GM23338 (cell line): ENCODE measurements around the gene IGFBP6. TPM values are rescaled to one million over a fixed set of nuclear protein-coding genes. Genes with fewer than 3 reads are reported as not detected.

ENCODE experiments used
- ATAC-seq: fragments of 200-7000 bp; cut with Tn5 transposase; 3 replicates; pipeline ENCODE4 v1.9.1; 2020
- DNase-seq: peaks from one replicate; pipeline ENCODE4 v3.0.0-alpha.2; 2015; ENCODE audit warnings: low spot score
- H2AFZ ChIP-seq: fragments of 200-600 bp; sonication (generic); 2 replicates; pipeline ENCODE4 v1.8.0; 2016; ENCODE audit warnings: antibody characterized with exemption, mild to moderate bottlenecking, moderate library complexity
- H3F3A ChIP-seq: fragments of 200-600 bp; sonication (generic); replicated peaks from 2 replicates; pipeline ENCODE4 v1.8.0; 2017; ENCODE audit warnings: antibody characterized with exemption, mixed run types, low read depth
- H3K27ac ChIP-seq: fragments of 200-600 bp; sonication (generic); 2 replicates; pipeline ENCODE4 v1.6.1; 2016; ENCODE audit warnings: low read depth
- H3K27me3 ChIP-seq: fragments of 200-600 bp; sonication (generic); 2 replicates; pipeline ENCODE4 v1.8.0; 2016; ENCODE audit warnings: mild to moderate bottlenecking, mixed run types, moderate library complexity; ENCODE audit not compliant: insufficient read depth
- H3K36me3 ChIP-seq: fragments of 200-600 bp; sonication (generic); 2 replicates; pipeline ENCODE4 v1.8.0; 2016; ENCODE audit warnings: mild to moderate bottlenecking; ENCODE audit not compliant: insufficient read depth
- H3K4me1 ChIP-seq: fragments of 200-600 bp; sonication (generic); 2 replicates; pipeline ENCODE4 v1.8.0; 2016; ENCODE audit warnings: mild to moderate bottlenecking, moderate library complexity; ENCODE audit not compliant: insufficient read depth
- H3K4me2 ChIP-seq: fragments of 200-600 bp; sonication (generic); 2 replicates; pipeline ENCODE4 v1.7.1; 2017; ENCODE audit warnings: mixed run types
- H3K4me3 ChIP-seq: fragments of 200-600 bp; sonication (generic); 2 replicates; pipeline ENCODE4 v1.6.1; 2016; ENCODE audit warnings: mixed run types
- H3K79me2 ChIP-seq: fragments of 200-600 bp; sonication (generic); replicated peaks from 2 replicates; pipeline ENCODE4 v1.8.0; 2017; ENCODE audit warnings: mild to moderate bottlenecking; ENCODE audit not compliant: insufficient read depth
- H3K9me2 ChIP-seq: fragments of 200-600 bp; sonication (generic); 2 replicates; pipeline ENCODE4 v1.8.0; 2017; ENCODE audit not compliant: insufficient read depth
- H4K20me1 ChIP-seq: fragments of 200-600 bp; sonication (generic); replicated peaks from 2 replicates; pipeline ENCODE4 v1.8.0; 2017; ENCODE audit warnings: mild to moderate bottlenecking; ENCODE audit not compliant: insufficient read depth
- H3K27ac Mint-ChIP-seq: 2 replicates; pipeline ENCODE4 v1.8.0; 2020; ENCODE audit warnings: inconsistent platforms, mild to moderate bottlenecking, moderate library complexity, mixed read lengths
- H3K27me3 Mint-ChIP-seq: 3 replicates; pipeline ENCODE4 v1.8.0; 2022; ENCODE audit warnings: low read depth, mild to moderate bottlenecking, moderate library complexity, mixed read lengths, inconsistent platforms; ENCODE audit not compliant: insufficient read depth, poor library complexity
- H3K36me3 Mint-ChIP-seq: 3 replicates; pipeline ENCODE4 v1.8.0; 2021; ENCODE audit warnings: low read depth, mild to moderate bottlenecking, inconsistent platforms, moderate library complexity, mixed read lengths
- H3K4me1 Mint-ChIP-seq: 3 replicates; pipeline ENCODE4 v1.8.0; 2020; ENCODE audit warnings: mild to moderate bottlenecking, inconsistent platforms, mixed read lengths
- H3K4me3 Mint-ChIP-seq: 3 replicates; pipeline ENCODE4 v1.8.0; 2021; ENCODE audit warnings: moderate library complexity, mild to moderate bottlenecking, inconsistent platforms, mixed read lengths
- H3K9me3 Mint-ChIP-seq: 3 replicates; pipeline ENCODE4 v1.8.0; 2020; ENCODE audit warnings: moderate library complexity, mild to moderate bottlenecking, inconsistent platforms, mixed read lengths
- CREB1 ChIP-seq: fragments of 250-450 bp; sonication (Bioruptor Pico); IDR thresholded peaks from 2 replicates; pipeline ENCODE4 v1.5.0; 2020; ENCODE audit warnings: low read depth, mild to moderate bottlenecking, moderate library complexity
- ETS1 ChIP-seq: IDR thresholded peaks from 2 replicates; pipeline ENCODE4 v1.6.1; 2016; ENCODE audit warnings: antibody characterized with exemption
- EZH2 ChIP-seq: fragments of 200-600 bp; sonication (generic); IDR thresholded peaks from one replicate; pipeline ENCODE4 v1.8.0; 2017; ENCODE audit warnings: antibody characterized with exemption, mild to moderate bottlenecking, low read depth; ENCODE audit not compliant: unreplicated experiment
- EZH2phosphoT487 ChIP-seq: fragments of 200-600 bp; sonication (generic); IDR thresholded peaks from one replicate; pipeline ENCODE4 v1.8.1; 2018; ENCODE audit warnings: antibody characterized with exemption; ENCODE audit not compliant: unreplicated experiment
- JUNB ChIP-seq: IDR thresholded peaks from one replicate; pipeline ENCODE4 v1.6.1; 2016; ENCODE audit warnings: antibody characterized with exemption; ENCODE audit not compliant: unreplicated experiment
- NANOG ChIP-seq: IDR thresholded peaks from 2 replicates; pipeline ENCODE4 v1.6.1; 2016; ENCODE audit warnings: antibody characterized with exemption, borderline replicate concordance
- POLR2AphosphoS5 ChIP-seq: IDR thresholded peaks from 2 replicates; pipeline ENCODE4 v1.6.1; 2016; ENCODE audit warnings: antibody characterized with exemption, low read depth
- REST ChIP-seq: IDR thresholded peaks from one replicate; pipeline ENCODE4 v1.6.1; 2018; ENCODE audit warnings: antibody characterized with exemption; ENCODE audit not compliant: unreplicated experiment
- STAT1 ChIP-seq: IDR thresholded peaks from one replicate; pipeline ENCODE4 v1.6.1; 2016; ENCODE audit warnings: antibody characterized with exemption; ENCODE audit not compliant: unreplicated experiment
- ZNF114 ChIP-seq: fragments of 250-450 bp; sonication (Bioruptor Pico); IDR thresholded peaks from 2 replicates; pipeline ENCODE4 v1.5.0; 2020; ENCODE audit warnings: mild to moderate bottlenecking, moderate library complexity
- ZNF331 ChIP-seq: fragments of 250-450 bp; sonication (Bioruptor Pico); IDR thresholded peaks from 2 replicates; pipeline ENCODE4 v1.5.0; 2020; ENCODE audit warnings: low read depth, mild to moderate bottlenecking, moderate library complexity
- polyA plus RNA-seq: library from polyadenylated mRNA; unstranded; fragments of >200 nt; fragmentation: Nextera tagmentation; extraction: Ambion mirVana; gene quantifications from 2 replicates; pipeline ENCODE4 v1.2.1, GENCODE V29; 2016
- total RNA-seq: library from RNA; depleted of rRNA; stranded (reverse); fragments of >200 nt; shearing (Covaris generic); gene quantifications from 2 replicates; pipeline ENCODE4 v1.2.3, GENCODE V29; 2014
- TF ChIP-seq, protein P1 (sequence below), 2 experiments: fragments of 200-600 bp in 1 of 2; sonication (generic) in 1 of 2; conservative IDR thresholded peaks; 2 replicates each; pipeline versions ENCODE4 v1.5.1 to v1.6.1; 2016 to 2017; ENCODE audit warnings: antibody characterized with exemption in 2 of 2, low read depth in 2 of 2, mild to moderate bottlenecking in 2 of 2, moderate library complexity in 1 of 2

Gene IGFBP6
- total and polyA plus RNA-seq, 2 experiments from 2014 or later: 14.7 to 16.6 TPM

- no peaks in the 10 kb centered on the region for H3K9me2 ChIP-seq
- DNase-seq (no peak), ATAC-seq (no peak)
- Mint-ChIP-seq H3K27ac (no peak overlapping the region), H3K27me3 (peaks cover 12% of the 10 kb centered on the region), H3K4me1 (no peaks in the 10 kb centered on the region), H3K9me3 (peaks cover 4% of the 10 kb centered on the region; the same call in 1 of the 3 replicates), H3K4me3 (no peak overlapping the region), H3K36me3 (no peaks in the 10 kb centered on the region; the same call in 2 of the 3 replicates)
- TF ChIP-seq ZNF331 (CRISPR knock-in tag): no peak
- TF ChIP-seq JUNB: no peak
- TF ChIP-seq STAT1: no peak
- no peak for TF ChIP-seq ETS1
- TF ChIP-seq, protein P1, sequence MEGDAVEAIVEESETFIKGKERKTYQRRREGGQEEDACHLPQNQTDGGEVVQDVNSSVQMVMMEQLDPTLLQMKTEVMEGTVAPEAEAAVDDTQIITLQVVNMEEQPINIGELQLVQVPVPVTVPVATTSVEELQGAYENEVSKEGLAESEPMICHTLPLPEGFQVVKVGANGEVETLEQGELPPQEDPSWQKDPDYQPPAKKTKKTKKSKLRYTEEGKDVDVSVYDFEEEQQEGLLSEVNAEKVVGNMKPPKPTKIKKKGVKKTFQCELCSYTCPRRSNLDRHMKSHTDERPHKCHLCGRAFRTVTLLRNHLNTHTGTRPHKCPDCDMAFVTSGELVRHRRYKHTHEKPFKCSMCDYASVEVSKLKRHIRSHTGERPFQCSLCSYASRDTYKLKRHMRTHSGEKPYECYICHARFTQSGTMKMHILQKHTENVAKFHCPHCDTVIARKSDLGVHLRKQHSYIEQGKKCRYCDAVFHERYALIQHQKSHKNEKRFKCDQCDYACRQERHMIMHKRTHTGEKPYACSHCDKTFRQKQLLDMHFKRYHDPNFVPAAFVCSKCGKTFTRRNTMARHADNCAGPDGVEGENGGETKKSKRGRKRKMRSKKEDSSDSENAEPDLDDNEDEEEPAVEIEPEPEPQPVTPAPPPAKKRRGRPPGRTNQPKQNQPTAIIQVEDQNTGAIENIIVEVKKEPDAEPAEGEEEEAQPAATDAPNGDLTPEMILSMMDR (conservative IDR thresholded peaks at IDR 0.05; ENCODE audit: low read depth in 2 of 2): no peak
- H2AFZ ChIP-seq: no peak overlapping the region
- no peaks in the 10 kb centered on the region for H3F3A ChIP-seq
- no peaks in the 10 kb centered on the region for H3K79me2 ChIP-seq
- H3K27ac ChIP-seq: no peak overlapping the region
- H4K20me1 ChIP-seq: no peaks in the 10 kb centered on the region
- H3K4me2 ChIP-seq: no peak overlapping the region
- 0 out of 2 replicates have a peak, but pooled peaks cover 5% of the 10 kb centered on the region for H3K27me3 ChIP-seq
- no peak overlapping the region for H3K4me3 ChIP-seq
- H3K4me1 ChIP-seq: no peaks in the 10 kb centered on the region
- H3K36me3 ChIP-seq: no peaks in the 10 kb centered on the region
These were observed 29.7 kb downstream of the IGFBP6 start for GRCh38 chr12:53127169-53127568.

GRCh38 chr12:53128780-53129569, 31.5 kb downstream of the IGFBP6 start:
- H3K36me3 ChIP-seq: no peaks in the 10 kb centered on the region
- no peaks in the 10 kb centered on the region for H3K36me3 Mint-ChIP-seq
- TF ChIP-seq EZH2 (no peak), STAT1 (no peak), ETS1 (no peak), REST (no peak), NANOG (no peak), POLR2AphosphoS5 (no peak), ZNF331 (CRISPR knock-in tag) (no peak), JUNB (no peak), ZNF114 (CRISPR knock-in tag) (no peak), CREB1 (CRISPR knock-in tag) (no peak), EZH2phosphoT487 (no peak)
- TF ChIP-seq, protein P1 (conservative IDR thresholded peaks at IDR 0.05; ENCODE audit: low read depth in 2 of 2): no peak

More at GRCh38 chr12:53128780-53129569, 31.5 kb downstream of the IGFBP6 start:
- ATAC-seq (no peak), DNase-seq (no peak)
- Histone ChIP-seq H3K4me3 (no peak overlapping the region), H3K4me2 (no peak overlapping the region), H3K27me3 (0 out of 2 replicates have a peak, but pooled peaks cover 5% of the 10 kb centered on the region), H3K27ac (no peak overlapping the region), H3K9me2 (no peaks in the 10 kb centered on the region), H2AFZ (no peak overlapping the region), H4K20me1 (no peaks in the 10 kb centered on the region), H3K79me2 (no peaks in the 10 kb centered on the region), H3F3A (no peaks in the 10 kb centered on the region), H3K4me1 (no peaks in the 10 kb centered on the region)
- H3K27ac Mint-ChIP-seq: no peak overlapping the region
- peaks cover 9% of the 10 kb centered on the region for H3K27me3 Mint-ChIP-seq
- H3K4me3 Mint-ChIP-seq: no peak overlapping the region
- H3K9me3 Mint-ChIP-seq: no peaks in the 10 kb centered on the region; the same call in 2 of the 3 replicates
- H3K4me1 Mint-ChIP-seq: no peaks in the 10 kb centered on the region
